GM18499 (cell line): ENCODE results near the gene DIP2C.
"Not testable (repeated sequence)": the region's sequence is repeated elsewhere in the genome, so short reads cannot be mapped to it uniquely, and the experiment has no call there.

Experiments
- ATAC-seq: cut with Tn5 transposase; IDR thresholded peaks from one replicate; pipeline ENCODE4 v1.9.1; 2021; ENCODE audit warnings: moderate number of reproducible peaks; ENCODE audit not compliant: insufficient read depth, unreplicated experiment

The DIP2C gene

DNA sequence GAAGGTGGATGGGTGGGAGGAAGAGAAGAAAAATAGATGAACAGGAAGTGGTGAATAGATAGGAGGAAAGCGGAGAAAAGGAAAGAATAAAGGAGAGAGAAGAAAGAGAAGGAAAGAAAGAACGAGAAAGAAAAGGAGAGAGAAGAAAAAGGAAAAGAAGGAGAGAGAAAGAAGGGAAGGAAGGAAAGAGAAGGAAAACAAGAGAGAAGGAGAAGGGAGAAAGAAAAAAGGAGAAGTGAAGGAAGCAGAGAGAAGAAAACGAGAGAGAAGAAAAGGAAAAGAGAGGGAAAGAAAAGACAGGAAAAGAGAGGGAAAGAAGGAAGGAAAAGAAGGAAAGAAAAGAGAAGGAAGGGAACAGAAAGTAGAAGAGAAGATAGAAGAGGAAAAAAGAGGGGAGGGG, 211.8 kb downstream of the DIP2C start:
- ATAC-seq = no peak

DNA sequence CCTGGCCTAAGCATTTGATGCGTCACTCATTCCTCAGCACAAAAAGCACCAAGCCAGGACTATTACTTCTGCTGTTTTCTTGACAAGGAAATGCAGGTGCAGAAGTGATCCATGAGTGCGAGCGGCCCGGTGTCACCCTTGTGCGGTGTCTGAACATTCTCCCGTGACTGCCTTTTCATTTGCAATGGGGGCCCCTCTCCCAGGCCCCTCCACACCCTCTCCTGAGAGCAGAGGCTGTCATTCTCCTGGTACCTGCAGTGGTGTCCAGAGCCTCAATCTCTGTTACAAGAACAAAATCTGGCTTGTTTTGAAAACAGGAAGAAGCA, 213.1 kb downstream of the DIP2C start:
- no peak for ATAC-seq

DNA sequence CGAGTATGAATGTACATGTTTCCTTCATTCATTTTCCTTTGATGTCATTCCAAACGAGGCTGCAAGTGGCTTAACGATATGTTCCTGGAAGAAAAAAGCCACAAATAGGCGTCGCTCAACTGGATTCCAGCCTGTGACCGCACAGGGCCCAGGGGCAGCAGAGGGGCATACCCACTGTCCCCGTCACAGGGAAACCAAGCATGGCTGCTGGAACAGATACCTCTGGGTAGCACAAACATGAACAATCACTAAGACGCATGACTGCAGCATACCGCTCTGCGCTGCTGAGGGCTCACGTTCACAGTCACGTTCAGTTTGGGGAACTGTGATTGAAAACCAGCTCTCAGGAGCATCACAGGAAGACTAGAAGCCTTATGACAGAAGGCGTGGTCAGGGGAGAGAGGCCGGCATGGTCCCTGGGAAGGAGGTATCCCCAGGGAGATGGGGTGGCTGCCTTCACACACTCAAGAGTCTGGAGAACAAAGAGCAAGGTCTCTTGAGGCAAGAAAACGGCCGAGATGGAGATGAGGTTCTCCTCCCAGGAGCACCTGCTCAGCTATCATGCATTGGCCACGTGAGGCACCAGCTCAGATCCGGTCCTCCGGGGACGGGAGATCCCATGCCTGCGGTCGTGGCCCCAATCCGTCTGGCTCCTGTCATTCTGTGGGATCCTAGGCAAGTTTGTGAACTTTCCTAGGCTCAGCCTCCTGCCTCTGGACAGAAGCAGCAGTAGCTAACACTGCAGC, 213.6 kb downstream of the DIP2C start:
- ATAC-seq = no peak

- no peak for ATAC-seq
Observed at GRCh38 chr10:474946-475345, 214.5 kb downstream of the DIP2C start.

DNA sequence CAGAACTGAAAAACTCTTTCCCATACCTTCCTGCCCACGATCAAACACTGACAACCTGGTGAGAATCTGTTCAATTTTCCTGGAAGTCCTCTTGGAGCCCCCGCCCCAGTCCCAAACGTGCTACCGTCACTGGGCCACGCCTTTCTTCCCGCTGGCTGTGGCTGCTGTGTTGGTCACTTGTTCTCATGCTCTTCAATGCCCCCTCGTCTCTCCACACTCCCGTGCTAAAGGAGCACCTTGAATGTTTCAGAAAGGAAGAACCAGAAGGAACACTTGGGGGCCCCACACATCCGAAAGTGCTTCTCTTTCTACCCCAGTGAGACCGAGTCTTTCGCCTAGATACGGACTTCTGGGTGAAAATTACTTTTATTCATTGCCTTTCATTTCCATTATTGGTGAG, 215.1 kb downstream of the DIP2C start:
- ATAC-seq = no peak

GRCh38 chr10:472241-472910, 217.1 kb downstream of the DIP2C start:
- no peak for ATAC-seq

DNA sequence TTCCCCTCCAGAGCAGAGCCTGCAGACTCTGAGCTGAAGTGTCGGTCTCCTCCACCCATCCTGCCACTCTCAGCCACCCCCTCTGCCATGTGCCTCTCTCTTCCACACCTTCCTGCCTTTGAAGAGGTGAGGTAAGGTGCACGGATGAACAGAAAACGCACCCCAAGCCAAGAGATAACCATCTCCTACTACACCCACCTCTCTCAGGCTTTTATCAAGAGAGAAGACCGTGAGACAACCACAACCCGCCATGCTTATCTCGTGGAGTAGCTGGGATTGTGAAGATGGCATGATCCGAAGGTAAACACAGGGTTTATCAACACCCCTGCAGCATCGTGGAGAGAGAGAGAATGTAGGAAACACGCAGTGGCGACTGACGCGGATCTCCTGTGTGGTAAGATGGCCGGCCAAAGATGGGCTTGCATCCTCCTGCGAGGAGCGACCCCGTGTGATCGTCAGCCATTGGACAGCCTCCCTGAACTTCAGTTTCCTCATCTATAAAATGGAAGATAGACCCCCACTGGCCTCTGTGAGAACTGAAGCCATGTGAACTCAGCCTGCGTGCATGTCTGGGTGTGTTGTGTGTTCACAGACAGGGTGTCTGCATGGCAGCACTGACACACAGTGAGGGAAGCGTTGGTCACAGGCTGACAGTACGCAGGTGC, 219.0 kb downstream of the DIP2C start:
- no peak for ATAC-seq

DNA sequence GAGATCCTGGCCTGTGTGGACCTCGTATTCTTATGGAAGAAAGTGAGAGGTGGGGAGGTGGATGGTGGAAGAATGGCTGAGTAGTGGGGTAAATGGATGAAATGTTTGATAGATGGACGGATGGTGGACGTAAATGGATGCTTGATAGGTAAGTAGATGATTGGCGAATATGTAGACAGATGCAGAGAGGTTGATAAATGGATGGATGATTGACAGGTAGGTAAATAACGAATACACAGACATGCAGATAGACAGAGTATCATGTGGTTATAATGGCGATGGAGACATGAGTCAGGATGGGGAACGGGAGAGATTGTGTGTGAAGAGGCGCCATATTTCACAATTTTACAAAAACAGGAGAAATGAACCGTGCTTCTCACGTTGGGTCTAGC, 219.5 kb downstream of the DIP2C start:
- no peak for ATAC-seq

- no peak for ATAC-seq
Observed at GRCh38 chr10:459743-460142, 229.7 kb downstream of the DIP2C start.

GRCh38 chr10:458421-458851, 231.0 kb downstream of the DIP2C start:
- ATAC-seq = no peak

- no peak for ATAC-seq
Observed at GRCh38 chr10:456486-456885, 233.0 kb downstream of the DIP2C start.

GRCh38 chr10:454860-455259, 234.6 kb downstream of the DIP2C start:
- ATAC-seq = no peak

DNA sequence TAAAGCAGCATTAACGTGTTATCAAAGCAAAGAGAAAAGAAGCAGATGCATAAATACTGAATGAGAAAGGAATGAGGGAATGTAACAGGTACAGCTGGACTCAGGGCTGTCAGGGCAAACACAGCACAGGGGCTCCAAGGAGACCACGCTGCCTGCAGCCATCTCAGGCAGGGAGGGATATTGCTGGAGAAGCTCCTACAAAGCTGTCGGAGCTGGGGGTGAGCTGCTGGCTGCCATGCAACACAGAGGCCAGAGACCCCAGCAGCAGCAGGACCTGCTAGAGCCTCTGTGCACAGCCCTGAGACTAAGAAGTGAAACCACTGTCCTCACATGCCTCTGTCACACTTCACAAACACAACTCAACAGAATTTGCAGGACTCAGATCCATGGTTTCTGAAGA, 235.8 kb downstream of the DIP2C start:
- no peak for ATAC-seq

GRCh38 chr10:452512-453426, 236.7 kb downstream of the DIP2C start:
- ATAC-seq = no peak

DNA sequence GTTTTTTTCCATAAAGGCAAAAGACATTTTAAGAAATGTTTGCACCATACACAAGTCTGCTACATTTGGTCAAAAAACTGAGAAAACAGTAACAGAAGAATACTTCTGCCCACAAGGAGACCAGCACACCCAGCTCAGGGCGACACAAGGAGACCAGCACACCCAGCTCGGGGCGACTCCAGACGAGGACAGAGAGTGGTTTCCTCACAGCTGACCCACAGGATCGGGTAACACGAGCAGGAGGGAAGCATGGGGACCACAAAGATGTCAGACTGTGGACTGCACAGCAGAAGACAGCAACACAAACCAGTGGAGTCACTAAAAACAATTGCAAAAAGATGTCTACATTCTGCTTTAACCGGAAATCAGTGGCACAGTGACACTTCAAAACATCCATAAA, 237.6 kb downstream of the DIP2C start:
- ATAC-seq = no peak

- peak; percentile 93 for ATAC-seq
Observed at GRCh38 chr10:451021-451471, 238.4 kb downstream of the DIP2C start.

DNA sequence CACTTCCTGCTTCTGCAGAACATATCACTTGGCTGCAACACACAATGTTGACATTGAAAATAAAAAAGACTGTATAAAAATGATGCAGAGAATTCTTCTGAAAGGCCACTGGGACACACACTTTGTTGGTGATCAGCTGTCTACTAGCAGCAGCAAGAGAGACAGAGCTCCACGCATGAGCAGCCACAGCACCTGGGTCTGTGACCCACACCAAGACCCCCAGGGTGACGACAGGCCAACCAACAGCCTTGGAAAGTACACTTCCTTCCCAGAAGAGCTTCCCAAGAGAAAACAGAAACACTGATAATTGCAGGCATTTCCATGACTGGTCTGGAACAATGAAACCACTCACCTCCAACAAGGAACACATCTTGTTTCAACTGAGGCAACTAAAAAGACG, 239.0 kb downstream of the DIP2C start:
- no peak for ATAC-seq

DNA sequence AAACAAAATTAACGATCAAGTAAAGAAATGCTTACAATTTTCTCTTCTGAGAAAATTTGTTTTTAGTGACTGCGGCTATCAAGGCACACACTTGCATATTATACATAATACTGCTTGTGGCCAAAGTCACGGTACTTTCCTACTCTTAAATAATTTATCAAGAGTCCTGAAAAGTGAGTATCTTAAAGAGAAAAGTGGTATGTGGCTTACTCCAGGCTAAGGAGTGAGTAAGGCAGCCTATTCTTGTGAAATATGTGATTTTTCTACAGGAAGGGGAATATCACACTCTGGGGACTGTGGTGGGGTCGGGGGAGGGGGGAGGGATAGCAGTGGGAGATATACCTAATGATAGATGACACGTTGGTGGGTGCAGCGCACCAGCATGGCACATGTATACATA, 240.1 kb downstream of the DIP2C start:
- not testable (repeated sequence) for ATAC-seq

DNA sequence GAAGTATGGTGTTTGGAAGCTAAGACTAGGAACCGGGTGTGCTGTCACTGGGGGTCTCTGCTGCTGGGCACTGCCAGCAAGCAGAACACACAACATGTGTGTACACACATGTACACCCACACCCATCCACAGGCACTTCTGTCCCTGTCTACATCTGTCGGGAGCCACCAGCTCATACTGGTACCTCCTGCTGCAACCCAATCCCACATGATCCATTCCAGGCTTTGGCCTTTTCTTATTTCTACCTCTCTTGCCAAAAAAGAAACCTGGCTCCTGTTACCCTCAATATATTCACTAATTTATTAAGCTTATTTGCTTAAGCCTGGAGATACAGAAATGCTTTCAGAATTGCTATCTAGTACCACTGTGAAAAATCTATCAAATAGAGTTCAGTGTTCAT, 246.0 kb downstream of the DIP2C start:
- ATAC-seq = no peak

DNA sequence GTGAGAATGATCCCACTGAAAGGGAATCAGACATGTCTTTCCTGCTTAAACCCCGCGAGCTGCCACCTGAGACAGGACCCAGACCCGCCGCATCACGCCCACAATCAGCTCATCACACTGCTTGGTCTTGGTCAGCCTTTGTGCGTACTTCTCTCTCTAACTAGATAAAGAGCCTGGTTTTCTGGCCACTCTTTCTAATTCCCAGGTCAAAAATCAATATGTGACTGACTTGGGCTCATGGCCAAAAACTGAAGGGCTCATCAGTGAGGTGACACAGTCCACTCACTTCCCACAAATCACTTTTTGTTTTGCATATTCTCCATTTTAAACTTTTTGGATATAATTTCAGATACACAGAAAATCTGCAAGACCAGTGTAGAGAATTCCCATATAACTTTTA, 247.3 kb downstream of the DIP2C start:
- no peak for ATAC-seq

GRCh38 chr10:441659-442058, 247.8 kb downstream of the DIP2C start:
- no peak for ATAC-seq
